ENCODE measurements around the gene BHMT.

DNA sequence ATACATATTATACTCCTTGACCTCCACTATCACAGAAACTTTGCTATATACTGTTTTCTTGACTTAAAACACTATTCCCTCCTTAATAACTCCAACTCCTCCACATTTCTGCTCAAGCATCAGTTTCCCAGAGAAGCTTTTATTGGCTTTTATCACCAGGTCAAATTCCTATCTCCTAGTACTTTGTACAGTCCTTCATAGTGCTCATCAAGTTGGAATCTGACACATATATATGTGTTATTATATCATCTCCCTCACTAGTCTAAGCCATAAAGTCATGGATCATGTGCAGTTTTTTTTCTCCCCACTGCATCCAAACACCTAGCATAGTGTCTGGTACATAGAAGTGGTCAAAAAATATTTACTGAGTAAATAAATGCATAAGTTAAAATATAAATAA lies 59.1 kb downstream of the BHMT start:
- TF ChIP-seq, protein P1, sequence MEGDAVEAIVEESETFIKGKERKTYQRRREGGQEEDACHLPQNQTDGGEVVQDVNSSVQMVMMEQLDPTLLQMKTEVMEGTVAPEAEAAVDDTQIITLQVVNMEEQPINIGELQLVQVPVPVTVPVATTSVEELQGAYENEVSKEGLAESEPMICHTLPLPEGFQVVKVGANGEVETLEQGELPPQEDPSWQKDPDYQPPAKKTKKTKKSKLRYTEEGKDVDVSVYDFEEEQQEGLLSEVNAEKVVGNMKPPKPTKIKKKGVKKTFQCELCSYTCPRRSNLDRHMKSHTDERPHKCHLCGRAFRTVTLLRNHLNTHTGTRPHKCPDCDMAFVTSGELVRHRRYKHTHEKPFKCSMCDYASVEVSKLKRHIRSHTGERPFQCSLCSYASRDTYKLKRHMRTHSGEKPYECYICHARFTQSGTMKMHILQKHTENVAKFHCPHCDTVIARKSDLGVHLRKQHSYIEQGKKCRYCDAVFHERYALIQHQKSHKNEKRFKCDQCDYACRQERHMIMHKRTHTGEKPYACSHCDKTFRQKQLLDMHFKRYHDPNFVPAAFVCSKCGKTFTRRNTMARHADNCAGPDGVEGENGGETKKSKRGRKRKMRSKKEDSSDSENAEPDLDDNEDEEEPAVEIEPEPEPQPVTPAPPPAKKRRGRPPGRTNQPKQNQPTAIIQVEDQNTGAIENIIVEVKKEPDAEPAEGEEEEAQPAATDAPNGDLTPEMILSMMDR (conservative IDR thresholded peaks at IDR 0.05 in 1 of 2, IDR thresholded peaks at IDR 0.05 in 1 of 2; ENCODE audit: low read depth in 1 of 2, low read length in 2 of 2), result no peak
- no peak for TF ChIP-seq EZH2 (IDR thresholded peaks at IDR 0.05; ENCODE audit: low read length, missing control alignments)

Data from fibroblast of lung (primary cell).